Effector memory CD4-positive, alpha-beta T cell (primary cell): Measurements from ENCODE around the gene CD82.
"Not testable (repeated sequence)": the region's sequence is repeated elsewhere in the genome, so short reads cannot be mapped to it uniquely, and the experiment has no call there.

Experiments used
- DNase-seq, 3 donors: peaks; one replicate each; pipeline ENCODE4 v3.0.0-alpha.2; 2020
- H3K27ac ChIP-seq: 2 replicates; pipeline ENCODE4 v1.7.0; 2013; ENCODE audit warnings: mild to moderate bottlenecking, low read length, moderate library complexity; ENCODE audit not compliant: insufficient read depth, poor library complexity, severe bottlenecking
- H3K27me3 ChIP-seq: replicated peaks from 2 replicates; pipeline ENCODE4 v1.7.0; 2013; ENCODE audit warnings: mild to moderate bottlenecking, low read length; ENCODE audit not compliant: insufficient read depth, control insufficient read depth, poor library complexity, severe bottlenecking
- H3K36me3 ChIP-seq: 2 replicates; pipeline ENCODE4 v1.7.0; 2013; ENCODE audit warnings: mild to moderate bottlenecking, low read length, moderate library complexity; ENCODE audit not compliant: control insufficient read depth, insufficient read depth
- H3K4me1 ChIP-seq: 2 replicates; pipeline ENCODE4 v1.7.0; 2013; ENCODE audit warnings: low read length, mild to moderate bottlenecking; ENCODE audit not compliant: control insufficient read depth, insufficient read depth, poor library complexity, severe bottlenecking
- H3K4me3 ChIP-seq: 2 replicates; pipeline ENCODE4 v1.7.0; 2013; ENCODE audit warnings: low read length, low read depth, mild to moderate bottlenecking; ENCODE audit not compliant: insufficient read depth, poor library complexity, severe bottlenecking
- H3K9me3 ChIP-seq: 2 replicates; pipeline ENCODE4 v1.7.0; 2013; ENCODE audit warnings: mild to moderate bottlenecking, low read length, moderate library complexity; ENCODE audit not compliant: control insufficient read depth

Gene CD82

GRCh38 chr11:44645827-44646226, 80.4 kb downstream of the CD82 start:
- DNase-seq: no peak
- peaks cover 5% of the 10 kb centered on the region for H3K4me1 ChIP-seq
- H3K4me3 ChIP-seq: no peak overlapping the region
- H3K27ac ChIP-seq: no peak overlapping the region
- no peaks in the 10 kb centered on the region for H3K36me3 ChIP-seq
- no peaks in the 10 kb centered on the region for H3K9me3 ChIP-seq
- no peaks in the 10 kb centered on the region for H3K27me3 ChIP-seq

GRCh38 chr11:44647255-44647955, 81.9 kb downstream of the CD82 start:
- H3K4me3 ChIP-seq, H3K27ac ChIP-seq, H3K4me1 ChIP-seq, H3K9me3 ChIP-seq, H3K36me3 ChIP-seq, DNase-seq, H3K27me3 ChIP-seq: not testable (repeated sequence)

GRCh38 chr11:44648109-44648508, 82.6 kb downstream of the CD82 start:
- no peaks in the 10 kb centered on the region for H3K36me3 ChIP-seq
- no peak overlapping the region for H3K4me3 ChIP-seq
- H3K9me3 ChIP-seq: no peaks in the 10 kb centered on the region
- no peaks in the 10 kb centered on the region for H3K27me3 ChIP-seq
- peaks cover 5% of the 10 kb centered on the region for H3K4me1 ChIP-seq
- no peak overlapping the region for H3K27ac ChIP-seq
- DNase-seq: no peak

GRCh38 chr11:44651535-44652155, 86.2 kb downstream of the CD82 start:
- Histone ChIP-seq H3K27me3 (no peaks in the 10 kb centered on the region), H3K4me3 (no peak overlapping the region), H3K4me1 (peaks cover 5% of the 10 kb centered on the region), H3K27ac (no peak overlapping the region), H3K9me3 (no peaks in the 10 kb centered on the region), H3K36me3 (no peaks in the 10 kb centered on the region)
- no peak for DNase-seq

- Histone ChIP-seq H3K27ac (no peak overlapping the region), H3K27me3 (no peaks in the 10 kb centered on the region), H3K4me3 (no peak overlapping the region), H3K4me1 (no peaks in the 10 kb centered on the region), H3K36me3 (no peaks in the 10 kb centered on the region), H3K9me3 (no peaks in the 10 kb centered on the region)
- DNase-seq: no peak
Measured at GRCh38 chr11:44652901-44653644, 87.6 kb downstream of the CD82 start.

- H3K36me3 ChIP-seq: no peaks in the 10 kb centered on the region
- H3K27ac ChIP-seq: no peak overlapping the region
Measured at GRCh38 chr11:44654057-44654456, 88.6 kb downstream of the CD82 start.

GRCh38 chr11:44654596-44654995, 89.1 kb downstream of the CD82 start:
- no peak for DNase-seq
- no peaks in the 10 kb centered on the region for H3K27me3 ChIP-seq
- H3K36me3 ChIP-seq: no peaks in the 10 kb centered on the region
- H3K27ac ChIP-seq: no peak overlapping the region
- H3K4me1 ChIP-seq: peaks cover 1% of the 10 kb centered on the region
- no peaks in the 10 kb centered on the region for H3K9me3 ChIP-seq
- no peak overlapping the region for H3K4me3 ChIP-seq

More at GRCh38 chr11:44654057-44654456, 88.6 kb downstream of the CD82 start:
- no peak for DNase-seq
- Histone ChIP-seq H3K9me3 (no peaks in the 10 kb centered on the region), H3K4me3 (no peak overlapping the region), H3K4me1 (no peaks in the 10 kb centered on the region), H3K27me3 (no peaks in the 10 kb centered on the region)

- Histone ChIP-seq H3K36me3 (no peaks in the 10 kb centered on the region), H3K4me1 (peaks cover 6% of the 10 kb centered on the region), H3K27ac (no peak overlapping the region), H3K27me3 (no peaks in the 10 kb centered on the region), H3K4me3 (no peak overlapping the region), H3K9me3 (no peaks in the 10 kb centered on the region)
- no peak for DNase-seq
Measured at GRCh38 chr11:44657836-44658505, 92.5 kb downstream of the CD82 start.

- Histone ChIP-seq H3K27me3 (no peaks in the 10 kb centered on the region), H3K36me3 (no peaks in the 10 kb centered on the region), H3K27ac (no peak overlapping the region), H3K9me3 (no peaks in the 10 kb centered on the region), H3K4me1 (peaks cover 6% of the 10 kb centered on the region), H3K4me3 (no peak overlapping the region)
- DNase-seq: peak in 1 of 3 donors; percentile 21
Measured at GRCh38 chr11:44658506-44658850, 93.0 kb downstream of the CD82 start.

GRCh38 chr11:44659641-44660040, 94.2 kb downstream of the CD82 start:
- Histone ChIP-seq H3K4me3 (no peak overlapping the region), H3K9me3 (no peaks in the 10 kb centered on the region), H3K36me3 (no peaks in the 10 kb centered on the region), H3K4me1 (peaks cover 6% of the 10 kb centered on the region), H3K27me3 (no peaks in the 10 kb centered on the region), H3K27ac (no peak overlapping the region)
- no peak for DNase-seq
